ENCODE data around the gene SMG6. TPM values are rescaled to one million over a fixed set of nuclear protein-coding genes. Genes with fewer than 3 reads are reported as not detected.

The SMG6 gene
- polyA plus RNA-seq, 1 of the 3 experiments (the other 2 are of a cell fraction) = 15.7 TPM

GRCh38 chr17:2210726-2211125 is 92.9 kb downstream of the SMG6 start:
- ChIA-PET CTCF (interaction anchor here (2.9 kb wide), 1 partner anchor 157 kb away, joined by 20 read pairs; the partner anchor contains the start of gene HIC1), POLR2A (no interaction called here)

DNA sequence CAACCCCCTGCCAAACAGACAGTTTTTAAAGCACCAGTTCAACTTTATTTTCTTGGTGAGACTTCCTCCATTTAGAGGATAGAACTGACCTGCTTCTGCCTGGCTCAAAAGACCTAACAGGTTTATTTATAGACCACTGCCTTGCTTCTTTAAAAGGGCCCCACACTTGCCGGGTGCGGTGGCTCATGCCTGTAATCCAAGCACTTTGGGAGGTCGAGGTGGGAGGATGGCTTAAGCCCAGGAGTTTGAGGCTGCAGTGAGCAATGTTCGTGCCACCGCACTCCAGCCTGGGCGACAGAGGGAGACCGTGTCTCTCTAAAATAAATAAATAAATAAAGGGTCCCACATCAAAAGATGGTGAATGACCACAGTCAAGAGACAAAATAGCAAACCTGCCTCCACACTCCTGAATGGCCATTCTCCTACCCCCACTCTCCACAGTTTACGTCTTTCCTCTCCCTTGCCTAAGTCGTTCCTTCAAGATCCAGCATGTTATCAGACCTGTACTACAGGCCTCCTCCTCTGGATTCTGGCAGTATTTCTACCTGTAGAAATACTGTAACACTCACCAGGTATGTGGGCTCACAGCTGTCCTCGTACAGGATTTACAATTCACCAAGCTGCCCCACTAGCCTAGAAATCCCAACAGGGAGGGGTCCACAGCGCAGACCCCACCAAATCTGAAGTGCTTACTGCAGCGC is 95.6 kb downstream of the SMG6 start:
- H3K9me3 ChIP-seq = no peaks in the 10 kb centered on the region
- 90% methylated on average over 12 of the region's 12 CpGs for WGBS (ENCODE audit: low lambda C conversion rate)

More at GRCh38 chr17:2210726-2211125, 92.9 kb downstream of the SMG6 start:
- no peak overlapping the region for H3K4me3 ChIP-seq (ENCODE audit: low read depth in 2 of 2, low read length in 1 of 2)
- no peaks in the 10 kb centered on the region for H3K9me2 ChIP-seq
- H3K27ac ChIP-seq (ENCODE audit: low read depth in 2 of 2, low read length in 1 of 2) = no peak overlapping the region
- no peak overlapping the region for H3K9ac ChIP-seq
- no peak overlapping the region for H3K4me2 ChIP-seq
- peaks cover 34% of the 10 kb centered on the region for H3F3A ChIP-seq (replicated peaks; ENCODE audit: insufficient read depth)
- TF ChIP-seq GABPA (IDR thresholded peaks at IDR 0.05; ENCODE audit: low read depth) (no peak), CHD2 (IDR thresholded peaks at IDR 0.05; ENCODE audit: low read length, partially characterized antibody) (no peak), TAF1 (IDR thresholded peaks at IDR 0.05; ENCODE audit: borderline replicate concordance, low read depth, low read length) (no peak), POLR2AphosphoS5 (IDR thresholded peaks at IDR 0.05; ENCODE audit: low read depth, low read length) (no peak)
- H2AFZ ChIP-seq (ENCODE audit: low read depth) = no peak overlapping the region
- peaks cover 27 to 33% of the 10 kb centered on the region in 2 experiments for H3K4me1 ChIP-seq (ENCODE audit: control insufficient read depth in 1 of 2, insufficient read depth in 2 of 2, low read depth in 1 of 2, low read length in 1 of 2)
- H4K20me1 ChIP-seq (ENCODE audit: insufficient read depth) = no peaks in the 10 kb centered on the region
- H3K79me2 ChIP-seq (ENCODE audit: insufficient read depth) = peaks cover 42% of the 10 kb centered on the region; the same call in 1 of the 2 replicates
- no peaks in the 10 kb centered on the region for H3K27me3 ChIP-seq (ENCODE audit: insufficient read depth)
- no peaks in the 10 kb centered on the region for H3K9me3 ChIP-seq
- 88% methylated on average over 2 of the region's 2 CpGs for WGBS (ENCODE audit: low lambda C conversion rate)
- H3K36me3 ChIP-seq (replicated peaks in 1 of 2; ENCODE audit: control insufficient read depth in 1 of 2, insufficient read depth in 2 of 2, low read length in 1 of 2) = peaks cover 3 to 9% of the 10 kb centered on the region in 2 experiments
- DNase-seq = no peak

More for the DNA sequence above, 95.6 kb downstream of the SMG6 start:
- Histone ChIP-seq H4K20me1 (ENCODE audit: insufficient read depth) (no peaks in the 10 kb centered on the region), H3K4me2 (no peak overlapping the region), H3K4me1 (ENCODE audit: control insufficient read depth in 1 of 2, insufficient read depth in 2 of 2, low read depth in 1 of 2, low read length in 1 of 2) (peaks cover 7 to 8% of the 10 kb centered on the region in 2 experiments; a peak in 3 of 4 replicates), H2AFZ (ENCODE audit: low read depth) (no peak overlapping the region), H3F3A (replicated peaks; ENCODE audit: insufficient read depth) (peaks cover 8% of the 10 kb centered on the region), H3K4me3 (ENCODE audit: low read depth in 2 of 2, low read length in 1 of 2) (no peak overlapping the region), H3K9me2 (no peaks in the 10 kb centered on the region), H3K27ac (ENCODE audit: low read depth in 2 of 2, low read length in 1 of 2) (no peak overlapping the region), H3K79me2 (ENCODE audit: insufficient read depth) (peaks cover 34% of the 10 kb centered on the region; the same call in 1 of the 2 replicates), H3K9ac (no peak overlapping the region), H3K36me3 (replicated peaks in 1 of 2; ENCODE audit: control insufficient read depth in 1 of 2, insufficient read depth in 2 of 2, low read length in 1 of 2) (peaks cover 3 to 9% of the 10 kb centered on the region in 2 experiments), H3K27me3 (ENCODE audit: insufficient read depth) (no peaks in the 10 kb centered on the region)
- ChIA-PET CTCF (interaction anchor here (2.9 kb wide), 1 partner anchor 154 kb away, joined by 20 read pairs; the partner anchor contains the start of gene HIC1), POLR2A (no interaction called here)
- no peak for DNase-seq
- TF ChIP-seq IRF3 (IDR thresholded peaks at IDR 0.05; ENCODE audit: low read depth, low read length) (no peak), RAD21 (IDR thresholded peaks at IDR 0.05; ENCODE audit: low read length) (no peak), CTCF (IDR thresholded peaks at IDR 0.05) (no peak), EP300 (IDR thresholded peaks at IDR 0.05; ENCODE audit: borderline replicate concordance in 1 of 2, low read depth in 1 of 2, low read length in 1 of 2) (no peak), RCOR1 (IDR thresholded peaks at IDR 0.05; ENCODE audit: low read length) (no peak), TEAD4 (IDR thresholded peaks at IDR 0.05; ENCODE audit: borderline replicate concordance, insufficient read depth) (no peak), POLR2AphosphoS5 (IDR thresholded peaks at IDR 0.05; ENCODE audit: low read depth, low read length) (no peak), JUND (IDR thresholded peaks at IDR 0.05) (no peak), ELF1 (IDR thresholded peaks at IDR 0.05) (no peak), MXI1 (IDR thresholded peaks at IDR 0.05; ENCODE audit: low read depth, low read length) (no peak), NRF1 (IDR thresholded peaks at IDR 0.05; ENCODE audit: low read depth, low read length) (no peak), FOXM1 (IDR thresholded peaks at IDR 0.05; ENCODE audit: low read depth) (no peak), NFIC (IDR thresholded peaks at IDR 0.05; ENCODE audit: borderline replicate concordance) (no peak), SIN3A (IDR thresholded peaks at IDR 0.05; ENCODE audit: borderline replicate concordance, low read depth, low read length) (no peak), SMC3 (IDR thresholded peaks at IDR 0.05; ENCODE audit: low read depth, low read length) (no peak), CHD2 (IDR thresholded peaks at IDR 0.05; ENCODE audit: low read length, partially characterized antibody) (no peak), FOXJ3 (CRISPR knock-in tag; IDR thresholded peaks at IDR 0.05) (no peak)
- TF ChIP-seq, protein P1, sequence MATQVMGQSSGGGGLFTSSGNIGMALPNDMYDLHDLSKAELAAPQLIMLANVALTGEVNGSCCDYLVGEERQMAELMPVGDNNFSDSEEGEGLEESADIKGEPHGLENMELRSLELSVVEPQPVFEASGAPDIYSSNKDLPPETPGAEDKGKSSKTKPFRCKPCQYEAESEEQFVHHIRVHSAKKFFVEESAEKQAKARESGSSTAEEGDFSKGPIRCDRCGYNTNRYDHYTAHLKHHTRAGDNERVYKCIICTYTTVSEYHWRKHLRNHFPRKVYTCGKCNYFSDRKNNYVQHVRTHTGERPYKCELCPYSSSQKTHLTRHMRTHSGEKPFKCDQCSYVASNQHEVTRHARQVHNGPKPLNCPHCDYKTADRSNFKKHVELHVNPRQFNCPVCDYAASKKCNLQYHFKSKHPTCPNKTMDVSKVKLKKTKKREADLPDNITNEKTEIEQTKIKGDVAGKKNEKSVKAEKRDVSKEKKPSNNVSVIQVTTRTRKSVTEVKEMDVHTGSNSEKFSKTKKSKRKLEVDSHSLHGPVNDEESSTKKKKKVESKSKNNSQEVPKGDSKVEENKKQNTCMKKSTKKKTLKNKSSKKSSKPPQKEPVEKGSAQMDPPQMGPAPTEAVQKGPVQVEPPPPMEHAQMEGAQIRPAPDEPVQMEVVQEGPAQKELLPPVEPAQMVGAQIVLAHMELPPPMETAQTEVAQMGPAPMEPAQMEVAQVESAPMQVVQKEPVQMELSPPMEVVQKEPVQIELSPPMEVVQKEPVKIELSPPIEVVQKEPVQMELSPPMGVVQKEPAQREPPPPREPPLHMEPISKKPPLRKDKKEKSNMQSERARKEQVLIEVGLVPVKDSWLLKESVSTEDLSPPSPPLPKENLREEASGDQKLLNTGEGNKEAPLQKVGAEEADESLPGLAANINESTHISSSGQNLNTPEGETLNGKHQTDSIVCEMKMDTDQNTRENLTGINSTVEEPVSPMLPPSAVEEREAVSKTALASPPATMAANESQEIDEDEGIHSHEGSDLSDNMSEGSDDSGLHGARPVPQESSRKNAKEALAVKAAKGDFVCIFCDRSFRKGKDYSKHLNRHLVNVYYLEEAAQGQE (IDR thresholded peaks at IDR 0.05; ENCODE audit: low read depth, low read length) = no peak
- TF ChIP-seq, protein P2, sequence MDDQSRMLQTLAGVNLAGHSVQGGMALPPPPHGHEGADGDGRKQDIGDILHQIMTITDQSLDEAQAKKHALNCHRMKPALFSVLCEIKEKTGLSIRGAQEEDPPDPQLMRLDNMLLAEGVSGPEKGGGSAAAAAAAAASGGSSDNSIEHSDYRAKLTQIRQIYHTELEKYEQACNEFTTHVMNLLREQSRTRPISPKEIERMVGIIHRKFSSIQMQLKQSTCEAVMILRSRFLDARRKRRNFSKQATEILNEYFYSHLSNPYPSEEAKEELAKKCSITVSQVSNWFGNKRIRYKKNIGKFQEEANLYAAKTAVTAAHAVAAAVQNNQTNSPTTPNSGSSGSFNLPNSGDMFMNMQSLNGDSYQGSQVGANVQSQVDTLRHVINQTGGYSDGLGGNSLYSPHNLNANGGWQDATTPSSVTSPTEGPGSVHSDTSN (IDR thresholded peaks at IDR 0.05) = no peak
